PC-3 (cell line): Measurements from ENCODE around the gene WNT7A.

Experiments used
- EZH2phosphoT487 ChIP-seq: fragments of 300-600 bp; sonication (generic); IDR thresholded peaks from 2 replicates; pipeline ENCODE4 v1.6.1; 2018; ENCODE audit warnings: mild to moderate bottlenecking, antibody characterized with exemption, low read length, borderline replicate concordance
- TF ChIP-seq, protein P1 (sequence below): fragments of 300-600 bp; sonication (generic); conservative IDR thresholded peaks from 2 replicates; pipeline ENCODE4 v1.5.1; 2017; ENCODE audit warnings: antibody characterized with exemption, low read depth, mild to moderate bottlenecking, low read length

DNA sequence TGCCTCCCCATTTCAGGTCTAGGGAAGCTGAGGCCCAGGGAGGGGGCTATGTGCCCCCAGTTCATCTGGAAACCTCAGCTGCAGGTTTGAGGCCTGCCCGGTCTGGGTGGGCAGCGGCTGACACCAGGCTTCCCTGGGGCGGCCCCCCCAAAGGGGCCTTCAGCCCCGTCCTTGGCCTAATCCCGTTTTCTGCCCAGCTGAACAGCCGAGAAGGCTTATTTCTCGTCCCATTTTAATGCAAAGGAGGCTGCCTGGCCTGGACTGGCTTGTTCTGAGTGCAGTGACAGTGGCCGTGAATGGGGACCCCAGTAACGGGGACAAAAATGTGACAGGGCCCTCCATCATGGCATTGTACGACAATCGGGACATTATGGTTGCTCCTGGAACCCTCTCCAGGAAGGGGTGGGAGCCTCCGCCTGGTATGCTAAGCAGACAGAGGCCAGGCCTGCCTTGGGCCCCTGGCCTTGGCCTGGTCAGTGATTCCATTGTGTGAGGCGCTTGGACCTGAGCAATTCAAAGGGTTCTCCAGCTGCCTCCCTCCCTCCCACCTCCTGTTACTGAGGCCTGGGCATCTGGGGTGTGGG, 93.9 kb downstream of the WNT7A start:
- TF ChIP-seq, protein P1, sequence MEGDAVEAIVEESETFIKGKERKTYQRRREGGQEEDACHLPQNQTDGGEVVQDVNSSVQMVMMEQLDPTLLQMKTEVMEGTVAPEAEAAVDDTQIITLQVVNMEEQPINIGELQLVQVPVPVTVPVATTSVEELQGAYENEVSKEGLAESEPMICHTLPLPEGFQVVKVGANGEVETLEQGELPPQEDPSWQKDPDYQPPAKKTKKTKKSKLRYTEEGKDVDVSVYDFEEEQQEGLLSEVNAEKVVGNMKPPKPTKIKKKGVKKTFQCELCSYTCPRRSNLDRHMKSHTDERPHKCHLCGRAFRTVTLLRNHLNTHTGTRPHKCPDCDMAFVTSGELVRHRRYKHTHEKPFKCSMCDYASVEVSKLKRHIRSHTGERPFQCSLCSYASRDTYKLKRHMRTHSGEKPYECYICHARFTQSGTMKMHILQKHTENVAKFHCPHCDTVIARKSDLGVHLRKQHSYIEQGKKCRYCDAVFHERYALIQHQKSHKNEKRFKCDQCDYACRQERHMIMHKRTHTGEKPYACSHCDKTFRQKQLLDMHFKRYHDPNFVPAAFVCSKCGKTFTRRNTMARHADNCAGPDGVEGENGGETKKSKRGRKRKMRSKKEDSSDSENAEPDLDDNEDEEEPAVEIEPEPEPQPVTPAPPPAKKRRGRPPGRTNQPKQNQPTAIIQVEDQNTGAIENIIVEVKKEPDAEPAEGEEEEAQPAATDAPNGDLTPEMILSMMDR = no peak
- TF ChIP-seq EZH2phosphoT487 = no peak
